Measurements from ENCODE around the gene C4A.

GRCh38 chr6:31956796-31957195, 25.1 kb upstream of the C4A start:
- TF ChIP-seq, protein P1, sequence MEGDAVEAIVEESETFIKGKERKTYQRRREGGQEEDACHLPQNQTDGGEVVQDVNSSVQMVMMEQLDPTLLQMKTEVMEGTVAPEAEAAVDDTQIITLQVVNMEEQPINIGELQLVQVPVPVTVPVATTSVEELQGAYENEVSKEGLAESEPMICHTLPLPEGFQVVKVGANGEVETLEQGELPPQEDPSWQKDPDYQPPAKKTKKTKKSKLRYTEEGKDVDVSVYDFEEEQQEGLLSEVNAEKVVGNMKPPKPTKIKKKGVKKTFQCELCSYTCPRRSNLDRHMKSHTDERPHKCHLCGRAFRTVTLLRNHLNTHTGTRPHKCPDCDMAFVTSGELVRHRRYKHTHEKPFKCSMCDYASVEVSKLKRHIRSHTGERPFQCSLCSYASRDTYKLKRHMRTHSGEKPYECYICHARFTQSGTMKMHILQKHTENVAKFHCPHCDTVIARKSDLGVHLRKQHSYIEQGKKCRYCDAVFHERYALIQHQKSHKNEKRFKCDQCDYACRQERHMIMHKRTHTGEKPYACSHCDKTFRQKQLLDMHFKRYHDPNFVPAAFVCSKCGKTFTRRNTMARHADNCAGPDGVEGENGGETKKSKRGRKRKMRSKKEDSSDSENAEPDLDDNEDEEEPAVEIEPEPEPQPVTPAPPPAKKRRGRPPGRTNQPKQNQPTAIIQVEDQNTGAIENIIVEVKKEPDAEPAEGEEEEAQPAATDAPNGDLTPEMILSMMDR (IDR thresholded peaks at IDR 0.05): no peak
- TF ChIP-seq CREB1 (CRISPR knock-in tag; IDR thresholded peaks at IDR 0.05) (no peak), ZNF423 (CRISPR knock-in tag; IDR thresholded peaks at IDR 0.05) (no peak), NFE2L1 (CRISPR knock-in tag; IDR thresholded peaks at IDR 0.05) (no peak)

All from WTC11 (cell line).